Measurements from ENCODE around the gene MAG. TPM values are rescaled to one million over a fixed set of nuclear protein-coding genes. Genes with fewer than 3 reads are reported as not detected.

MAG gene
- total RNA-seq, 1 experiment from 2014 or later = not detected

GRCh38 chr19:35307931-35308330 is 16.0 kb downstream of the MAG start:
- no peak for DNase-seq (ENCODE audit: low read depth, low spot score)
- in situ Hi-C loops (cut with HindIII; ENCODE audit: low pct_unique_long_range_greater_than_20kb, low sequenced_read_pairs) = no loop called here

- no peak for DNase-seq (ENCODE audit: low read depth, low spot score)
- in situ Hi-C loops (cut with HindIII; ENCODE audit: low pct_unique_long_range_greater_than_20kb, low sequenced_read_pairs) = no loop called here
Observed at GRCh38 chr19:35308910-35309309, 16.9 kb downstream of the MAG start.

GRCh38 chr19:35309481-35310279 is 17.7 kb downstream of the MAG start:
- DNase-seq (ENCODE audit: low read depth, low spot score) = no peak

GRCh38 chr19:35310331-35310730 is 18.4 kb downstream of the MAG start:
- in situ Hi-C loops (cut with HindIII; ENCODE audit: low pct_unique_long_range_greater_than_20kb, low sequenced_read_pairs) = no loop called here
- DNase-seq (ENCODE audit: low read depth, low spot score) = no peak

More at GRCh38 chr19:35309481-35310279, 17.7 kb downstream of the MAG start:
- in situ Hi-C loops (cut with HindIII; ENCODE audit: low pct_unique_long_range_greater_than_20kb, low sequenced_read_pairs) = no loop called here

- in situ Hi-C loops (cut with HindIII; ENCODE audit: low pct_unique_long_range_greater_than_20kb, low sequenced_read_pairs) = no loop called here
- no peak for DNase-seq (ENCODE audit: low read depth, low spot score)
Observed at GRCh38 chr19:35310811-35311465, 19.0 kb downstream of the MAG start.

- no peak for DNase-seq (ENCODE audit: low read depth, low spot score)
- in situ Hi-C loops (cut with HindIII; ENCODE audit: low pct_unique_long_range_greater_than_20kb, low sequenced_read_pairs) = no loop called here
Observed at GRCh38 chr19:35311901-35312665, 20.1 kb downstream of the MAG start.

GRCh38 chr19:35313587-35313986 is 21.6 kb downstream of the MAG start:
- in situ Hi-C loops (cut with HindIII; ENCODE audit: low pct_unique_long_range_greater_than_20kb, low sequenced_read_pairs) = no loop called here
- no peak for DNase-seq (ENCODE audit: low read depth, low spot score)

GRCh38 chr19:35314031-35314430 is 22.1 kb downstream of the MAG start:
- in situ Hi-C loops (cut with HindIII; ENCODE audit: low pct_unique_long_range_greater_than_20kb, low sequenced_read_pairs) = no loop called here
- DNase-seq (ENCODE audit: low read depth, low spot score) = no peak

GRCh38 chr19:35314858-35315470 is 23.0 kb downstream of the MAG start:
- in situ Hi-C loops (cut with HindIII; ENCODE audit: low pct_unique_long_range_greater_than_20kb, low sequenced_read_pairs) = no loop called here
- no peak for DNase-seq (ENCODE audit: low read depth, low spot score)

- in situ Hi-C loops (cut with HindIII; ENCODE audit: low pct_unique_long_range_greater_than_20kb, low sequenced_read_pairs) = no loop called here
Observed at GRCh38 chr19:35315883-35316282, 23.9 kb downstream of the MAG start.

GRCh38 chr19:35316560-35316959 is 24.6 kb downstream of the MAG start:
- in situ Hi-C loops (cut with HindIII; ENCODE audit: low pct_unique_long_range_greater_than_20kb, low sequenced_read_pairs) = no loop called here
- DNase-seq (ENCODE audit: low read depth, low spot score) = no peak

More at GRCh38 chr19:35315883-35316282, 23.9 kb downstream of the MAG start:
- no peak for DNase-seq (ENCODE audit: low read depth, low spot score)

- no peak for DNase-seq (ENCODE audit: low read depth, low spot score)
- in situ Hi-C loops (cut with HindIII; ENCODE audit: low pct_unique_long_range_greater_than_20kb, low sequenced_read_pairs) = no loop called here
Observed at GRCh38 chr19:35317464-35318043, 25.6 kb downstream of the MAG start.

- in situ Hi-C loops (cut with HindIII; ENCODE audit: low pct_unique_long_range_greater_than_20kb, low sequenced_read_pairs) = no loop called here
- peak; percentile 93 for DNase-seq (ENCODE audit: low read depth, low spot score)
Observed at GRCh38 chr19:35318679-35319448, 26.9 kb downstream of the MAG start.

GRCh38 chr19:35320065-35320713 is 28.2 kb downstream of the MAG start:
- in situ Hi-C loops (cut with HindIII; ENCODE audit: low pct_unique_long_range_greater_than_20kb, low sequenced_read_pairs) = no loop called here
- DNase-seq (ENCODE audit: low read depth, low spot score) = no peak

GRCh38 chr19:35321291-35321690 is 29.3 kb downstream of the MAG start:
- in situ Hi-C loops (cut with HindIII; ENCODE audit: low pct_unique_long_range_greater_than_20kb, low sequenced_read_pairs) = no loop called here
- DNase-seq (ENCODE audit: low read depth, low spot score) = no peak

- in situ Hi-C loops (cut with HindIII; ENCODE audit: low pct_unique_long_range_greater_than_20kb, low sequenced_read_pairs) = no loop called here
Observed at GRCh38 chr19:35322014-35322413, 30.1 kb downstream of the MAG start.

More at GRCh38 chr19:35322014-35322413, 30.1 kb downstream of the MAG start:
- no peak for DNase-seq (ENCODE audit: low read depth, low spot score)

Data from SK-MEL-5 (cell line).